Hepatocyte (in vitro differentiated cells): ENCODE measurements around the gene PPP2R5C.

ENCODE experiments used
- EZH2phosphoT487 ChIP-seq: fragments of 200-600 bp; sonication (generic); IDR thresholded peaks from one replicate; pipeline ENCODE4 v1.6.1; 2018; ENCODE audit warnings: antibody characterized with exemption, mild to moderate bottlenecking, low read depth, moderate library complexity; ENCODE audit not compliant: unreplicated experiment, severe bottlenecking
- TF ChIP-seq, protein P1 (sequence below): fragments of 200-600 bp; sonication (generic); IDR thresholded peaks from 2 replicates; pipeline ENCODE4 v1.5.1; 2016; ENCODE audit warnings: antibody characterized with exemption, mild to moderate bottlenecking; ENCODE audit not compliant: poor library complexity

GRCh38 chr14:101944451-101944850 lies 182.9 kb downstream of the PPP2R5C start:
- TF ChIP-seq EZH2phosphoT487: no peak
- TF ChIP-seq, protein P1, sequence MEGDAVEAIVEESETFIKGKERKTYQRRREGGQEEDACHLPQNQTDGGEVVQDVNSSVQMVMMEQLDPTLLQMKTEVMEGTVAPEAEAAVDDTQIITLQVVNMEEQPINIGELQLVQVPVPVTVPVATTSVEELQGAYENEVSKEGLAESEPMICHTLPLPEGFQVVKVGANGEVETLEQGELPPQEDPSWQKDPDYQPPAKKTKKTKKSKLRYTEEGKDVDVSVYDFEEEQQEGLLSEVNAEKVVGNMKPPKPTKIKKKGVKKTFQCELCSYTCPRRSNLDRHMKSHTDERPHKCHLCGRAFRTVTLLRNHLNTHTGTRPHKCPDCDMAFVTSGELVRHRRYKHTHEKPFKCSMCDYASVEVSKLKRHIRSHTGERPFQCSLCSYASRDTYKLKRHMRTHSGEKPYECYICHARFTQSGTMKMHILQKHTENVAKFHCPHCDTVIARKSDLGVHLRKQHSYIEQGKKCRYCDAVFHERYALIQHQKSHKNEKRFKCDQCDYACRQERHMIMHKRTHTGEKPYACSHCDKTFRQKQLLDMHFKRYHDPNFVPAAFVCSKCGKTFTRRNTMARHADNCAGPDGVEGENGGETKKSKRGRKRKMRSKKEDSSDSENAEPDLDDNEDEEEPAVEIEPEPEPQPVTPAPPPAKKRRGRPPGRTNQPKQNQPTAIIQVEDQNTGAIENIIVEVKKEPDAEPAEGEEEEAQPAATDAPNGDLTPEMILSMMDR: no peak
